ENCODE data around the gene CABP4.

- TF ChIP-seq CTCF (IDR thresholded peaks at IDR 0.05) = no peak
- TF ChIP-seq POLR2A (IDR thresholded peaks at IDR 0.05) = no peak
- TF ChIP-seq POLR2AphosphoS5 (IDR thresholded peaks at IDR 0.05) = no peak
Observed at GRCh38 chr11:67494371-67495233, 39.4 kb downstream of the CABP4 start.
